Astrocyte of the spinal cord (primary cell): ENCODE results near the gene TIMP4.

ENCODE experiments used
- DNase-seq: peaks from one replicate; pipeline ENCODE4 v3.0.0; 2011; ENCODE audit warnings: low read depth, low spot score
- H3K4me3 ChIP-seq: 2 replicates; pipeline ENCODE4 v1.5.1; 2011; ENCODE audit warnings: low read depth, mild to moderate bottlenecking, low read length, moderate library complexity
- in situ Hi-C: cut with HindIII; loops from 2 replicates; pipeline ENCODE4 v1.10.0; 2017; ENCODE audit warnings: low sequenced_read_pairs
- TF ChIP-seq, protein P1 (sequence below): IDR thresholded peaks from 2 replicates; pipeline ENCODE4 v1.5.1; 2012; ENCODE audit warnings: low read depth, mild to moderate bottlenecking, low read length, inconsistent platforms

The TIMP4 gene

DNA sequence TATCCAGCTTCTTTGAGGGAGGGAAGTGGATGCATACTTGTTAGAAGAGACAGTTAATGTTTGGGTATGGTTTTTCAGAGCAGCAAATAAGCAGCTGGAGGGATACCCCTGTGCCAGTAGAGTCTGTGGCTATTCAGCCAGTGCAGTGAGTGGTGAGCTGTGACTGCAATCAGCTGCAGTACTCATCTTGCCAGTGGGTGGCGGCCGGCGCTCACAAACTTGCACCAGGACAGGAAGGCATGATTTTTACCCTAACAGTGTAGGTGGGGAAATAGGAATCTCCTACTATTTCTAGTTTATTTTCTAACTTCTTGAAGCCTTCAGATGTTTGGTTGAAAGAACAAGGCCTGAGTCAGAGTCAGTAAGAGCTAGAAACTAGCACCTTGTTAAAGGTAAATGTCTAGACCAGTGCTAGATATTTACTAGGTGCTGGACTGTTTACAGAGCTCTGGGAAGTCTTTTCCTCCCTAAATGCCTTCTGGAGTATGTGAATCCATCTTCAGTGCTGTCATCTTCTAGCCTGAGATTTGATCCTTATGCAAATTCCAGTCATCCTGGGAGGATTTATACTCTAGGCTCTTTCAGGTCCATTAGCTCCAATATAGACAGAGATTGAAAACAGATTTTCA is 23.6 kb downstream of the TIMP4 start:
- TF ChIP-seq, protein P1, sequence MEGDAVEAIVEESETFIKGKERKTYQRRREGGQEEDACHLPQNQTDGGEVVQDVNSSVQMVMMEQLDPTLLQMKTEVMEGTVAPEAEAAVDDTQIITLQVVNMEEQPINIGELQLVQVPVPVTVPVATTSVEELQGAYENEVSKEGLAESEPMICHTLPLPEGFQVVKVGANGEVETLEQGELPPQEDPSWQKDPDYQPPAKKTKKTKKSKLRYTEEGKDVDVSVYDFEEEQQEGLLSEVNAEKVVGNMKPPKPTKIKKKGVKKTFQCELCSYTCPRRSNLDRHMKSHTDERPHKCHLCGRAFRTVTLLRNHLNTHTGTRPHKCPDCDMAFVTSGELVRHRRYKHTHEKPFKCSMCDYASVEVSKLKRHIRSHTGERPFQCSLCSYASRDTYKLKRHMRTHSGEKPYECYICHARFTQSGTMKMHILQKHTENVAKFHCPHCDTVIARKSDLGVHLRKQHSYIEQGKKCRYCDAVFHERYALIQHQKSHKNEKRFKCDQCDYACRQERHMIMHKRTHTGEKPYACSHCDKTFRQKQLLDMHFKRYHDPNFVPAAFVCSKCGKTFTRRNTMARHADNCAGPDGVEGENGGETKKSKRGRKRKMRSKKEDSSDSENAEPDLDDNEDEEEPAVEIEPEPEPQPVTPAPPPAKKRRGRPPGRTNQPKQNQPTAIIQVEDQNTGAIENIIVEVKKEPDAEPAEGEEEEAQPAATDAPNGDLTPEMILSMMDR: peak; percentile 94
- H3K4me3 ChIP-seq: no peak overlapping the region
- DNase-seq: peak; percentile 68
- in situ Hi-C loops: no loop called here

GRCh38 chr3:12132881-12133280 is 25.8 kb downstream of the TIMP4 start:
- no peak overlapping the region for H3K4me3 ChIP-seq
- no peak for DNase-seq
- in situ Hi-C loops: no loop called here
- TF ChIP-seq, protein P1: no peak

GRCh38 chr3:12131351-12132090 is 27.2 kb downstream of the TIMP4 start:
- no peak overlapping the region for H3K4me3 ChIP-seq
- TF ChIP-seq, protein P1: no peak
- no peak for DNase-seq
- in situ Hi-C loops: no loop called here

DNA sequence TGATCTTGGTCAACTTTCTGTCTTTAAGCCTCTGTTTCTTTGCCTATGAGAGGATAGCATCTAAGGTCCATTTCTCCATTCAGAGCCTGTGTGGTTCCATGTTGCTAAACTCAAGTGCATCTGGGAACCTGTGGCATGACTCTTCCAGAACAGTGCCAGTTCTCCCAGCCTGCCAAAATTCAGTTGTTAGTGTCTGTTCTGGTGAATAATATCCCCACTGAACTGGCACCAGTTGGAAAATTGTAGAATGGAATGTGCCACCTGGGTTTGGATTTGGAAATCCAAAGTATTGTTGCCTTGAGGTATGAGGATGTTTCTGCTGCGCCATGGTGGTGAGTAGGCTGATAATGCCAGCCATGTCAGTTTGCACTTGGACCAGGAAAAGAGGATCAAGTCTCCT is 31.3 kb downstream of the TIMP4 start:
- in situ Hi-C loops: no loop called here

GRCh38 chr3:12125772-12126171 is 32.9 kb downstream of the TIMP4 start:
- H3K4me3 ChIP-seq: no peak overlapping the region
- no peak for DNase-seq
- in situ Hi-C loops: no loop called here
- TF ChIP-seq, protein P1: no peak

More for the DNA sequence above, 31.3 kb downstream of the TIMP4 start:
- TF ChIP-seq, protein P1: no peak
- DNase-seq: no peak
- no peak overlapping the region for H3K4me3 ChIP-seq

DNA sequence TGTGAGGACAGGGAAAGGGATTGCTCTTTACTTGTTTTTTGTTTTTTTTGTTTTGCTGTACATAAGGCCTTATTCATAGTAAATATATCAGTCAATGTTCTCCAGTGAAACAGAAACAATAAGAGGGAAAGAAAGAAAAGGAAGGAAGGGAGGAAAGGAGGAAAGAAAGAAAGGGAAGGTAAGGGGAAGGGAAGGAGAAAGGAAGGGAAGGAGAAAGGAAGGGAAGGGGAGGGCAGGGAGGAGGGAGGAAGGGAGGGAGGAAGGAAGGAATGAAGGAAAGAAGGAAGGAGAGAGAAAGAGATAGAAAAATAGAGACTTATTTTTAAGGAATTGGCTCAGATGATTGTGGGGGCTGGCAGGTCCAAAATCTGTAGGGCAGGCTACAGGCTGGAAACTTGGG is 37.2 kb downstream of the TIMP4 start:
- TF ChIP-seq, protein P1: no peak
- H3K4me3 ChIP-seq: no peak overlapping the region
- in situ Hi-C loops: no loop called here
- no peak for DNase-seq
